GM23338 (cell line): ENCODE data around the gene C12orf42. TPM values are rescaled to one million over a fixed set of nuclear protein-coding genes. Genes with fewer than 3 reads are reported as not detected.

Experiments
- ATAC-seq: fragments of 200-7000 bp; cut with Tn5 transposase; 3 replicates; pipeline ENCODE4 v1.9.1; 2020
- DNase-seq: peaks from one replicate; pipeline ENCODE4 v3.0.0-alpha.2; 2015; ENCODE audit warnings: low spot score
- H2AFZ ChIP-seq: fragments of 200-600 bp; sonication (generic); 2 replicates; pipeline ENCODE4 v1.8.0; 2016; ENCODE audit warnings: antibody characterized with exemption, mild to moderate bottlenecking, moderate library complexity
- H3F3A ChIP-seq: fragments of 200-600 bp; sonication (generic); replicated peaks from 2 replicates; pipeline ENCODE4 v1.8.0; 2017; ENCODE audit warnings: antibody characterized with exemption, mixed run types, low read depth
- H3K27ac ChIP-seq: fragments of 200-600 bp; sonication (generic); 2 replicates; pipeline ENCODE4 v1.6.1; 2016; ENCODE audit warnings: low read depth
- H3K27me3 ChIP-seq: fragments of 200-600 bp; sonication (generic); 2 replicates; pipeline ENCODE4 v1.8.0; 2016; ENCODE audit warnings: mild to moderate bottlenecking, mixed run types, moderate library complexity; ENCODE audit not compliant: insufficient read depth
- H3K36me3 ChIP-seq: fragments of 200-600 bp; sonication (generic); 2 replicates; pipeline ENCODE4 v1.8.0; 2016; ENCODE audit warnings: mild to moderate bottlenecking; ENCODE audit not compliant: insufficient read depth
- H3K4me1 ChIP-seq: fragments of 200-600 bp; sonication (generic); 2 replicates; pipeline ENCODE4 v1.8.0; 2016; ENCODE audit warnings: mild to moderate bottlenecking, moderate library complexity; ENCODE audit not compliant: insufficient read depth
- H3K4me2 ChIP-seq: fragments of 200-600 bp; sonication (generic); 2 replicates; pipeline ENCODE4 v1.7.1; 2017; ENCODE audit warnings: mixed run types
- H3K4me3 ChIP-seq: fragments of 200-600 bp; sonication (generic); 2 replicates; pipeline ENCODE4 v1.6.1; 2016; ENCODE audit warnings: mixed run types
- H3K79me2 ChIP-seq: fragments of 200-600 bp; sonication (generic); replicated peaks from 2 replicates; pipeline ENCODE4 v1.8.0; 2017; ENCODE audit warnings: mild to moderate bottlenecking; ENCODE audit not compliant: insufficient read depth
- H3K9me2 ChIP-seq: fragments of 200-600 bp; sonication (generic); 2 replicates; pipeline ENCODE4 v1.8.0; 2017; ENCODE audit not compliant: insufficient read depth
- H4K20me1 ChIP-seq: fragments of 200-600 bp; sonication (generic); replicated peaks from 2 replicates; pipeline ENCODE4 v1.8.0; 2017; ENCODE audit warnings: mild to moderate bottlenecking; ENCODE audit not compliant: insufficient read depth
- H3K27ac Mint-ChIP-seq: 2 replicates; pipeline ENCODE4 v1.8.0; 2020; ENCODE audit warnings: inconsistent platforms, mild to moderate bottlenecking, moderate library complexity, mixed read lengths
- H3K27me3 Mint-ChIP-seq: 3 replicates; pipeline ENCODE4 v1.8.0; 2022; ENCODE audit warnings: low read depth, mild to moderate bottlenecking, moderate library complexity, mixed read lengths, inconsistent platforms; ENCODE audit not compliant: insufficient read depth, poor library complexity
- H3K36me3 Mint-ChIP-seq: 3 replicates; pipeline ENCODE4 v1.8.0; 2021; ENCODE audit warnings: low read depth, mild to moderate bottlenecking, inconsistent platforms, moderate library complexity, mixed read lengths
- H3K4me1 Mint-ChIP-seq: 3 replicates; pipeline ENCODE4 v1.8.0; 2020; ENCODE audit warnings: mild to moderate bottlenecking, inconsistent platforms, mixed read lengths
- H3K4me3 Mint-ChIP-seq: 3 replicates; pipeline ENCODE4 v1.8.0; 2021; ENCODE audit warnings: moderate library complexity, mild to moderate bottlenecking, inconsistent platforms, mixed read lengths
- H3K9me3 Mint-ChIP-seq: 3 replicates; pipeline ENCODE4 v1.8.0; 2020; ENCODE audit warnings: moderate library complexity, mild to moderate bottlenecking, inconsistent platforms, mixed read lengths
- EZH2 ChIP-seq: fragments of 200-600 bp; sonication (generic); IDR thresholded peaks from one replicate; pipeline ENCODE4 v1.8.0; 2017; ENCODE audit warnings: antibody characterized with exemption, mild to moderate bottlenecking, low read depth; ENCODE audit not compliant: unreplicated experiment
- STAT1 ChIP-seq: IDR thresholded peaks from one replicate; pipeline ENCODE4 v1.6.1; 2016; ENCODE audit warnings: antibody characterized with exemption; ENCODE audit not compliant: unreplicated experiment
- ZNF331 ChIP-seq: fragments of 250-450 bp; sonication (Bioruptor Pico); IDR thresholded peaks from 2 replicates; pipeline ENCODE4 v1.5.0; 2020; ENCODE audit warnings: low read depth, mild to moderate bottlenecking, moderate library complexity
- polyA plus RNA-seq: library from polyadenylated mRNA; unstranded; fragments of >200 nt; fragmentation: Nextera tagmentation; extraction: Ambion mirVana; gene quantifications from 2 replicates; pipeline ENCODE4 v1.2.1, GENCODE V29; 2016
- total RNA-seq: library from RNA; depleted of rRNA; stranded (reverse); fragments of >200 nt; shearing (Covaris generic); gene quantifications from 2 replicates; pipeline ENCODE4 v1.2.3, GENCODE V29; 2014
- TF ChIP-seq, protein P1 (sequence below): fragments of 250-450 bp; sonication (Bioruptor Pico); IDR thresholded peaks from 2 replicates; pipeline ENCODE4 v1.5.0; 2020; ENCODE audit warnings: mild to moderate bottlenecking, moderate library complexity
- TF ChIP-seq, protein P2 (sequence below), 2 experiments: fragments of 200-600 bp in 1 of 2; sonication (generic) in 1 of 2; conservative IDR thresholded peaks; 2 replicates each; pipeline versions ENCODE4 v1.5.1 to v1.6.1; 2016 to 2017; ENCODE audit warnings: antibody characterized with exemption in 2 of 2, low read depth in 2 of 2, mild to moderate bottlenecking in 2 of 2, moderate library complexity in 1 of 2
- TF ChIP-seq, protein P3 (sequence below): IDR thresholded peaks from 2 replicates; pipeline ENCODE4 v1.6.1; 2016; ENCODE audit warnings: antibody characterized with exemption

C12orf42 gene
- total and polyA plus RNA-seq, 2 experiments from 2014 or later: 0.45 TPM; not detected in 1

DNA sequence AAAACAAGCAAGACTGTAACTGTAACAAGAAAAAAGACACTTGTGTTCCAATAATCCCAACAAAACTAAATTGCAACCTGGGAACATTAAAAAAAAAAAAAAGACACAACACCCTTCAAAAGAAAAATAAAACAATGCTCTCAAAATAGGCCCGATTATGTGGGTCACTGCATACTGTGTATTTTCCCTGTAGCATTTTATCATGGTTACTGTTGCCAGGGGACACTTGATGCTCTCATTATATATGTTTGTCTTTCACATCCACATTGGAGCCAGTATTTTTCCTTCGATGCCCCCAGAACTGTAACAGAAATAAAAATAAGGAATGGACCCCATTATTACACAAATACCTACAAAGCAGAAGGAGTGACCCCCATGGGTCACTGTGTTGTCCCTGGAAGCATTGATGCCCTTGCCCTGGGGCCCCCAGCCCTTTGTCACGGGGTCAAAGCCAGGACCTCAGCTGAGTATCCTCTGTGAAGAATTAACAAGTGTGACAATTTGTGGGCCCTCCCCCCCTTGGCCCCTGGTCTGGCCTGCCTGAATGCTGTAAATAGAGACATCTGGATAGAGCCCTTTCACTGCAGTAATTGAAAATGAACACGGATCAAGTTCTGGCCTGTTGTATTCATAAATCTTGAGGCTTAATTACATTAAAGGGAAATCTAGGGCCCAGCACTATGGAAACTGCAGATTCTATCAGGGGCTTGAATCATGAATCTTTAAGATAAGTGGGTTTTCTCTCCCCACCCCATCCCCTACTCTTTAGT, 72.8 kb downstream of the C12orf42 start:
- no peaks in the 10 kb centered on the region for H3F3A ChIP-seq
- H3K9me2 ChIP-seq: 0 out of 2 replicates have a peak, but pooled peaks cover 4% of the 10 kb centered on the region
- no peaks in the 10 kb centered on the region for H4K20me1 ChIP-seq
- ATAC-seq: peak; percentile 51; the same call in 2 of the 3 replicates
- peak overlapping the region; percentile 46 for H3K4me2 ChIP-seq
- no peaks in the 10 kb centered on the region for H3K27me3 ChIP-seq
- peaks cover 6% of the 10 kb centered on the region for H3K27me3 Mint-ChIP-seq
- no peak overlapping the region for H3K27ac ChIP-seq
- no peaks in the 10 kb centered on the region for H3K79me2 ChIP-seq
- H3K36me3 Mint-ChIP-seq: peaks cover 5% of the 10 kb centered on the region; the same call in 1 of the 3 replicates
- H3K4me1 Mint-ChIP-seq: peaks cover 16% of the 10 kb centered on the region
- H3K9me3 Mint-ChIP-seq: 0 out of 3 replicates have a peak, but pooled peaks cover 6% of the 10 kb centered on the region
- no peak for TF ChIP-seq STAT1
- no peak for TF ChIP-seq ZNF331 (CRISPR knock-in tag)
- TF ChIP-seq, protein P1, sequence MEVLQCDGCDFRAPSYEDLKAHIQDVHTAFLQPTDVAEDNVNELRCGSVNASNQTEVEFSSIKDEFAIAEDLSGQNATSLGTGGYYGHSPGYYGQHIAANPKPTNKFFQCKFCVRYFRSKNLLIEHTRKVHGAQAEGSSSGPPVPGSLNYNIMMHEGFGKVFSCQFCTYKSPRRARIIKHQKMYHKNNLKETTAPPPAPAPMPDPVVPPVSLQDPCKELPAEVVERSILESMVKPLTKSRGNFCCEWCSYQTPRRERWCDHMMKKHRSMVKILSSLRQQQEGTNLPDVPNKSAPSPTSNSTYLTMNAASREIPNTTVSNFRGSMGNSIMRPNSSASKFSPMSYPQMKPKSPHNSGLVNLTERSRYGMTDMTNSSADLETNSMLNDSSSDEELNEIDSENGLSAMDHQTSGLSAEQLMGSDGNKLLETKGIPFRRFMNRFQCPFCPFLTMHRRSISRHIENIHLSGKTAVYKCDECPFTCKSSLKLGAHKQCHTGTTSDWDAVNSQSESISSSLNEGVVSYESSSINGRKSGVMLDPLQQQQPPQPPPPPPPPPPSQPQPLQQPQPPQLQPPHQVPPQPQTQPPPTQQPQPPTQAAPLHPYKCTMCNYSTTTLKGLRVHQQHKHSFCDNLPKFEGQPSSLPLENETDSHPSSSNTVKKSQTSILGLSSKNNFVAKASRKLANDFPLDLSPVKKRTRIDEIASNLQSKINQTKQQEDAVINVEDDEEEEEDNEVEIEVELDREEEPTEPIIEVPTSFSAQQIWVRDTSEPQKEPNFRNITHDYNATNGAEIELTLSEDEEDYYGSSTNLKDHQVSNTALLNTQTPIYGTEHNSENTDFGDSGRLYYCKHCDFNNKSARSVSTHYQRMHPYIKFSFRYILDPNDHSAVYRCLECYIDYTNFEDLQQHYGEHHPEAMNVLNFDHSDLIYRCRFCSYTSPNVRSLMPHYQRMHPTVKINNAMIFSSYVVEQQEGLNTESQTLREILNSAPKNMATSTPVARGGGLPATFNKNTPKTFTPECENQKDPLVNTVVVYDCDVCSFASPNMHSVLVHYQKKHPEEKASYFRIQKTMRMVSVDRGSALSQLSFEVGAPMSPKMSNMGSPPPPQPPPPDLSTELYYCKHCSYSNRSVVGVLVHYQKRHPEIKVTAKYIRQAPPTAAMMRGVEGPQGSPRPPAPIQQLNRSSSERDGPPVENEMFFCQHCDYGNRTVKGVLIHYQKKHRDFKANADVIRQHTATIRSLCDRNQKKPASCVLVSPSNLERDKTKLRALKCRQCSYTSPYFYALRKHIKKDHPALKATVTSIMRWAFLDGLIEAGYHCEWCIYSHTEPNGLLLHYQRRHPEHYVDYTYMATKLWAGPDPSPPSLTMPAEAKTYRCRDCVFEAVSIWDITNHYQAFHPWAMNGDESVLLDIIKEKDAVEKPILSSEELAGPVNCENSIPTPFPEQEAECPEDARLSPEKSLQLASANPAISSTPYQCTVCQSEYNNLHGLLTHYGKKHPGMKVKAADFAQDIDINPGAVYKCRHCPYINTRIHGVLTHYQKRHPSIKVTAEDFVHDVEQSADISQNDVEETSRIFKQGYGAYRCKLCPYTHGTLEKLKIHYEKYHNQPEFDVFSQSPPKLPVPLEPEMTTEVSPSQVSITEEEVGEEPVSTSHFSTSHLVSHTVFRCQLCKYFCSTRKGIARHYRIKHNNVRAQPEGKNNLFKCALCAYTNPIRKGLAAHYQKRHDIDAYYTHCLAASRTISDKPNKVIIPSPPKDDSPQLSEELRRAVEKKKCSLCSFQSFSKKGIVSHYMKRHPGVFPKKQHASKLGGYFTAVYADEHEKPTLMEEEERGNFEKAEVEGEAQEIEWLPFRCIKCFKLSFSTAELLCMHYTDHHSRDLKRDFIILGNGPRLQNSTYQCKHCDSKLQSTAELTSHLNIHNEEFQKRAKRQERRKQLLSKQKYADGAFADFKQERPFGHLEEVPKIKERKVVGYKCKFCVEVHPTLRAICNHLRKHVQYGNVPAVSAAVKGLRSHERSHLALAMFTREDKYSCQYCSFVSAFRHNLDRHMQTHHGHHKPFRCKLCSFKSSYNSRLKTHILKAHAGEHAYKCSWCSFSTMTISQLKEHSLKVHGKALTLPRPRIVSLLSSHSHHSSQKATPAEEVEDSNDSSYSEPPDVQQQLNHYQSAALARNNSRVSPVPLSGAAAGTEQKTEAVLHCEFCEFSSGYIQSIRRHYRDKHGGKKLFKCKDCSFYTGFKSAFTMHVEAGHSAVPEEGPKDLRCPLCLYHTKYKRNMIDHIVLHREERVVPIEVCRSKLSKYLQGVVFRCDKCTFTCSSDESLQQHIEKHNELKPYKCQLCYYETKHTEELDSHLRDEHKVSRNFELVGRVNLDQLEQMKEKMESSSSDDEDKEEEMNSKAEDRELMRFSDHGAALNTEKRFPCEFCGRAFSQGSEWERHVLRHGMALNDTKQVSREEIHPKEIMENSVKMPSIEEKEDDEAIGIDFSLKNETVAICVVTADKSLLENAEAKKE: no peak
- TF ChIP-seq, protein P2, sequence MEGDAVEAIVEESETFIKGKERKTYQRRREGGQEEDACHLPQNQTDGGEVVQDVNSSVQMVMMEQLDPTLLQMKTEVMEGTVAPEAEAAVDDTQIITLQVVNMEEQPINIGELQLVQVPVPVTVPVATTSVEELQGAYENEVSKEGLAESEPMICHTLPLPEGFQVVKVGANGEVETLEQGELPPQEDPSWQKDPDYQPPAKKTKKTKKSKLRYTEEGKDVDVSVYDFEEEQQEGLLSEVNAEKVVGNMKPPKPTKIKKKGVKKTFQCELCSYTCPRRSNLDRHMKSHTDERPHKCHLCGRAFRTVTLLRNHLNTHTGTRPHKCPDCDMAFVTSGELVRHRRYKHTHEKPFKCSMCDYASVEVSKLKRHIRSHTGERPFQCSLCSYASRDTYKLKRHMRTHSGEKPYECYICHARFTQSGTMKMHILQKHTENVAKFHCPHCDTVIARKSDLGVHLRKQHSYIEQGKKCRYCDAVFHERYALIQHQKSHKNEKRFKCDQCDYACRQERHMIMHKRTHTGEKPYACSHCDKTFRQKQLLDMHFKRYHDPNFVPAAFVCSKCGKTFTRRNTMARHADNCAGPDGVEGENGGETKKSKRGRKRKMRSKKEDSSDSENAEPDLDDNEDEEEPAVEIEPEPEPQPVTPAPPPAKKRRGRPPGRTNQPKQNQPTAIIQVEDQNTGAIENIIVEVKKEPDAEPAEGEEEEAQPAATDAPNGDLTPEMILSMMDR (conservative IDR thresholded peaks at IDR 0.05; ENCODE audit: low read depth in 2 of 2): no peak
- TF ChIP-seq EZH2: no peak
- TF ChIP-seq, protein P3, sequence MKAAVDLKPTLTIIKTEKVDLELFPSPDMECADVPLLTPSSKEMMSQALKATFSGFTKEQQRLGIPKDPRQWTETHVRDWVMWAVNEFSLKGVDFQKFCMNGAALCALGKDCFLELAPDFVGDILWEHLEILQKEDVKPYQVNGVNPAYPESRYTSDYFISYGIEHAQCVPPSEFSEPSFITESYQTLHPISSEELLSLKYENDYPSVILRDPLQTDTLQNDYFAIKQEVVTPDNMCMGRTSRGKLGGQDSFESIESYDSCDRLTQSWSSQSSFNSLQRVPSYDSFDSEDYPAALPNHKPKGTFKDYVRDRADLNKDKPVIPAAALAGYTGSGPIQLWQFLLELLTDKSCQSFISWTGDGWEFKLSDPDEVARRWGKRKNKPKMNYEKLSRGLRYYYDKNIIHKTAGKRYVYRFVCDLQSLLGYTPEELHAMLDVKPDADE: no peak
- H3K27ac Mint-ChIP-seq: no peak overlapping the region
- no peak overlapping the region for H2AFZ ChIP-seq
- DNase-seq: no peak
- H3K4me1 ChIP-seq: peaks cover 18% of the 10 kb centered on the region
- H3K36me3 ChIP-seq: no peaks in the 10 kb centered on the region
- no peak overlapping the region for H3K4me3 Mint-ChIP-seq
- no peak overlapping the region for H3K4me3 ChIP-seq
